Endothelial cell of umbilical vein (primary cell): ENCODE results near the gene TOM1L2. TPM values are rescaled to one million over a fixed set of nuclear protein-coding genes. Genes with fewer than 3 reads are reported as not detected.

Experiments
- BruUV-seq: library from RNA; stranded (reverse); fragments of 400-500 nt; replicated peaks from 2 replicates; lab custom pipeline; 2021; lab: Mats Ljungman, UMichigan
- CTCF ChIA-PET: fragments of 300-600, 350-600 bp; sonication (Branson Sonifier 250); formaldehyde crosslinking; loops from one replicate; lab custom pipeline; 2021; ENCODE audit warnings: antibody characterized with exemption, inconsistent platforms; lab: Charles Lee
- POLR2A ChIA-PET: fragments of 300-600, 350-600 bp; sonication (Branson Sonifier 250); formaldehyde crosslinking; loops from one replicate; lab custom pipeline; 2021; ENCODE audit warnings: antibody characterized with exemption, inconsistent platforms; lab: Charles Lee
- DNase-seq: peaks from one replicate; pipeline ENCODE4 v3.0.0-alpha.2; 2011; ENCODE audit warnings: low read depth, low spot score
- FAIRE-seq: peaks from 2 replicates; lab custom pipeline; 2011; peaks lifted over from hg19 to GRCh38; lab: Jason Lieb, UNC
- H2AFZ ChIP-seq: 2 replicates; pipeline ENCODE4 v1.6.0; 2012; ENCODE audit warnings: low read depth, low read length, control low read depth, inconsistent platforms
- H3K27ac ChIP-seq: 2 replicates; pipeline ENCODE4 v1.5.1; 2011; ENCODE audit warnings: low read depth, mild to moderate bottlenecking, control low read depth, low read length, moderate library complexity; ENCODE audit not compliant: insufficient read depth
- H3K27me3 ChIP-seq, 2 experiments: 2 replicates each; pipeline versions ENCODE4 v1.6.0 to v1.6.1; 2011; ENCODE audit warnings: low read length in 2 of 2, mixed read lengths in 1 of 2; ENCODE audit not compliant: control insufficient read depth in 2 of 2, insufficient read depth in 2 of 2
- H3K36me3 ChIP-seq, 2 experiments: 2 replicates in 1 of 2; 3 replicates in 1 of 2; pipeline ENCODE4 v1.5.1; 2011; ENCODE audit warnings: low read length in 2 of 2, mild to moderate bottlenecking in 1 of 2, moderate library complexity in 1 of 2; ENCODE audit not compliant: control insufficient read depth in 2 of 2, insufficient read depth in 2 of 2; ENCODE audit errors: extremely low read depth in 1 of 2
- H3K4me1 ChIP-seq: 3 replicates; pipeline ENCODE4 v1.5.1; 2011; ENCODE audit warnings: mild to moderate bottlenecking, low read length; ENCODE audit not compliant: control insufficient read depth, insufficient read depth; ENCODE audit errors: extremely low read depth
- H3K4me2 ChIP-seq: 2 replicates; pipeline ENCODE4 v1.6.1; 2011; ENCODE audit warnings: low read length, control low read depth, mixed read lengths; ENCODE audit not compliant: insufficient read depth
- H3K4me3 ChIP-seq, 3 experiments: fragments of 200-600 bp in 1 of 3; sonication (generic), shearing (Covaris generic) in 1 of 3; replicated peaks in 1 of 3; 2 replicates each; pipeline ENCODE4 v1.5.1; 2011 to 2016; ENCODE audit warnings: control low read depth in 3 of 3, low read length in 3 of 3, mild to moderate bottlenecking in 2 of 3, inconsistent platforms in 1 of 3, low read depth in 1 of 3, moderate library complexity in 1 of 3; ENCODE audit not compliant: insufficient read depth in 1 of 3
- H3K79me2 ChIP-seq: 2 replicates; pipeline ENCODE4 v1.6.0; 2012; ENCODE audit warnings: low read length, inconsistent platforms; ENCODE audit not compliant: control insufficient read depth, insufficient read depth
- H3K9ac ChIP-seq: replicated peaks from 2 replicates; pipeline ENCODE3; 2011; ENCODE audit warnings: low read length, control low read depth; ENCODE audit not compliant: insufficient read depth; ENCODE audit errors: extremely low read depth
- H3K9me1 ChIP-seq: replicated peaks from 3 replicates; pipeline ENCODE4 v1.6.0; 2011; ENCODE audit warnings: mild to moderate bottlenecking, low read length; ENCODE audit not compliant: control insufficient read depth, insufficient read depth; ENCODE audit errors: extremely low read depth
- H3K9me3 ChIP-seq: replicated peaks from 2 replicates; pipeline ENCODE4 v1.5.1; 2012; ENCODE audit warnings: low read length, inconsistent platforms; ENCODE audit not compliant: control insufficient read depth, insufficient read depth
- H4K20me1 ChIP-seq: replicated peaks from 2 replicates; pipeline ENCODE3; 2011; ENCODE audit warnings: mild to moderate bottlenecking, low read length; ENCODE audit not compliant: control insufficient read depth, insufficient read depth; ENCODE audit errors: extremely low read depth
- EZH2 ChIP-seq: IDR thresholded peaks from 2 replicates; pipeline ENCODE4 v1.6.1; 2012; ENCODE audit warnings: borderline replicate concordance, low read depth, mild to moderate bottlenecking, moderate library complexity, low read length, inconsistent platforms; ENCODE audit not compliant: severe bottlenecking
- FOS ChIP-seq: IDR thresholded peaks from 2 replicates; pipeline ENCODE4 v1.6.1; 2011; ENCODE audit warnings: mild to moderate bottlenecking, low read length, moderate library complexity, borderline replicate concordance; ENCODE audit not compliant: insufficient read depth
- GATA2 ChIP-seq: IDR thresholded peaks from 2 replicates; pipeline ENCODE4 v1.7.0; 2011; ENCODE audit warnings: low read depth, mild to moderate bottlenecking, moderate library complexity, mixed read lengths, low read length; ENCODE audit not compliant: insufficient read length, insufficient read depth
- JUN ChIP-seq: IDR thresholded peaks from 2 replicates; pipeline ENCODE4 v1.6.1; 2011; ENCODE audit warnings: borderline replicate concordance, low read depth; ENCODE audit not compliant: insufficient read length, insufficient read depth
- MYC ChIP-seq: IDR thresholded peaks from one replicate; pipeline ENCODE4 v1.6.1; 2011; ENCODE audit warnings: mild to moderate bottlenecking, low read depth, low read length
- POLR2A ChIP-seq: IDR thresholded peaks from 2 replicates; pipeline ENCODE4 v1.6.1; 2012; ENCODE audit warnings: low read depth, mild to moderate bottlenecking, control low read depth, low read length
- POLR2AphosphoS5 ChIP-seq: IDR thresholded peaks from 2 replicates; pipeline ENCODE4 v1.6.1; 2012; ENCODE audit warnings: low read depth, mild to moderate bottlenecking, control low read depth, low read length, moderate library complexity; ENCODE audit not compliant: insufficient read depth
- dilution Hi-C: fragments of 300-500 bp; cut with MboI; formaldehyde crosslinking; loops from one replicate; pipeline ENCODE4 v1.15.0; 2019; ENCODE audit warnings: low sequenced_read_pairs; ENCODE audit not compliant: extremely low pct_ligation_motif_present
- intact Hi-C: fragments of 100-400 bp; cut with micrococcal nuclease; formaldehyde crosslinking; loops from one replicate; pipeline ENCODE4 v1.10.0; 2022
- polyA plus RNA-seq, 4 experiments: library from polyadenylated mRNA; depleted of rRNA in 3 of 4; stranded (reverse) in 3 of 4; unstranded in 1 of 4; fragments of >200 nt; gene quantifications; 2 replicates each; pipeline versions ENCODE4 v1.2.1 to v1.2.3, GENCODE V29; 2011 to 2012; ENCODE audit warnings: missing spikeins in 1 of 4
- total RNA-seq: library from RNA; stranded (reverse); gene quantifications from 2 replicates; pipeline ENCODE4 v1.2.3, GENCODE V29; 2021
- TF ChIP-seq, protein P1 (sequence below), 2 donors: IDR thresholded peaks; 1 replicate in 1 of 2; 2 replicates in 1 of 2; pipeline ENCODE4 v1.5.1; 2011; ENCODE audit warnings: low read length in 2 of 2, mild to moderate bottlenecking in 2 of 2, moderate library complexity in 2 of 2, control low read depth in 1 of 2, inconsistent platforms in 1 of 2, low read depth in 1 of 2; ENCODE audit not compliant: insufficient read depth in 1 of 2; ENCODE audit errors: extremely low read depth in 1 of 2
- TF ChIP-seq, protein P2 (sequence below): IDR thresholded peaks from 2 replicates; pipeline ENCODE4 v1.6.1; 2011; ENCODE audit not compliant: insufficient read depth, insufficient read length

The TOM1L2 gene
- total and polyA plus RNA-seq, 2 donors (not counting 3 experiments of a cell fraction or from before 2014, with no cell fraction given), result 31.7 to 37.6 TPM

- POLR2A ChIA-PET, result no interaction called here
- no TSS peak for BruUV-seq
- FAIRE-seq (no peak), DNase-seq (no peak)
- no peak overlapping the region for H2AFZ ChIP-seq
- no peaks in the 10 kb centered on the region for H3K27me3 ChIP-seq
- H3K4me2 ChIP-seq, result no peak overlapping the region
- CTCF ChIA-PET, result interaction anchor here (0.6 to 1.4 kb wide), 2 partner anchors 32 to 39 kb away, joined by 3 read pairs; no protein-coding TSS in a partner anchor
- H3K79me2 ChIP-seq, result no peaks in the 10 kb centered on the region
- no peak overlapping the region for H3K27ac ChIP-seq
- dilution Hi-C loops (no loop called here), intact Hi-C loops (loop anchor here (5.0 kb wide), 1 partner anchor 48 kb away; no protein-coding TSS in a partner anchor)
- TF ChIP-seq FOS (no peak), JUN (no peak), EZH2 (no peak)
- no peaks in the 10 kb centered on the region for H3K36me3 ChIP-seq
- peaks cover 28% of the 10 kb centered on the region for H3K4me1 ChIP-seq
- H3K9me1 ChIP-seq, result no peaks in the 10 kb centered on the region
- no peaks in the 10 kb centered on the region for H4K20me1 ChIP-seq
- no peak overlapping the region for H3K9ac ChIP-seq
- no peak overlapping the region for H3K4me3 ChIP-seq
- no peaks in the 10 kb centered on the region for H3K9me3 ChIP-seq
These were observed 47.3 kb downstream of the TOM1L2 start for GRCh38 chr17:17924857-17925250.

GRCh38 chr17:17924131-17924856 lies 47.9 kb downstream of the TOM1L2 start:
- POLR2A ChIA-PET, result no interaction called here
- CTCF ChIA-PET, result no interaction called here
- Histone ChIP-seq H3K36me3 (no peaks in the 10 kb centered on the region), H2AFZ (no peak overlapping the region), H3K27me3 (no peaks in the 10 kb centered on the region), H4K20me1 (no peaks in the 10 kb centered on the region), H3K79me2 (no peaks in the 10 kb centered on the region), H3K4me2 (no peak overlapping the region), H3K4me3 (no peak overlapping the region), H3K4me1 (peaks cover 33% of the 10 kb centered on the region), H3K27ac (no peak overlapping the region), H3K9me3 (no peaks in the 10 kb centered on the region), H3K9ac (no peak overlapping the region), H3K9me1 (no peaks in the 10 kb centered on the region)
- intact Hi-C loops, result loop anchor here (5.0 kb wide), 1 partner anchor 47 kb away; no protein-coding TSS in a partner anchor
- dilution Hi-C loops, result no loop called here
- no TSS peak for BruUV-seq
- TF ChIP-seq EZH2 (no peak), JUN (no peak), MYC (no peak), FOS (no peak), GATA2 (no peak), POLR2AphosphoS5 (no peak), POLR2A (no peak)
- TF ChIP-seq, protein P1, sequence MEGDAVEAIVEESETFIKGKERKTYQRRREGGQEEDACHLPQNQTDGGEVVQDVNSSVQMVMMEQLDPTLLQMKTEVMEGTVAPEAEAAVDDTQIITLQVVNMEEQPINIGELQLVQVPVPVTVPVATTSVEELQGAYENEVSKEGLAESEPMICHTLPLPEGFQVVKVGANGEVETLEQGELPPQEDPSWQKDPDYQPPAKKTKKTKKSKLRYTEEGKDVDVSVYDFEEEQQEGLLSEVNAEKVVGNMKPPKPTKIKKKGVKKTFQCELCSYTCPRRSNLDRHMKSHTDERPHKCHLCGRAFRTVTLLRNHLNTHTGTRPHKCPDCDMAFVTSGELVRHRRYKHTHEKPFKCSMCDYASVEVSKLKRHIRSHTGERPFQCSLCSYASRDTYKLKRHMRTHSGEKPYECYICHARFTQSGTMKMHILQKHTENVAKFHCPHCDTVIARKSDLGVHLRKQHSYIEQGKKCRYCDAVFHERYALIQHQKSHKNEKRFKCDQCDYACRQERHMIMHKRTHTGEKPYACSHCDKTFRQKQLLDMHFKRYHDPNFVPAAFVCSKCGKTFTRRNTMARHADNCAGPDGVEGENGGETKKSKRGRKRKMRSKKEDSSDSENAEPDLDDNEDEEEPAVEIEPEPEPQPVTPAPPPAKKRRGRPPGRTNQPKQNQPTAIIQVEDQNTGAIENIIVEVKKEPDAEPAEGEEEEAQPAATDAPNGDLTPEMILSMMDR (IDR thresholded peaks at IDR 0.05; ENCODE audit: extremely low read depth in 1 of 2, insufficient read depth in 1 of 2, low read depth in 1 of 2, low read length in 2 of 2), result no peak
- TF ChIP-seq, protein P2, sequence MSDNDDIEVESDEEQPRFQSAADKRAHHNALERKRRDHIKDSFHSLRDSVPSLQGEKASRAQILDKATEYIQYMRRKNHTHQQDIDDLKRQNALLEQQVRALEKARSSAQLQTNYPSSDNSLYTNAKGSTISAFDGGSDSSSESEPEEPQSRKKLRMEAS, result no peak
- no peak for DNase-seq
- no peak for FAIRE-seq
